Activated CD4-positive, alpha-beta T cell treated with anti-CD3 and anti-CD28 coated beads, Interleukin-2, amount 10 ng/mL, durations not matched to agents 7 days and 5 days (primary cell): Measurements from ENCODE around the gene GBP6. TPM values are rescaled to one million over a fixed set of nuclear protein-coding genes. Genes with fewer than 3 reads are reported as not detected.
"Not testable (repeated sequence)": the region's sequence is repeated elsewhere in the genome, so short reads cannot be mapped to it uniquely, and the experiment has no call there.

Experiments
- CTCF ChIA-PET: fragments of 350-600 bp; sonication (Branson Sonifier 250); formaldehyde crosslinking; loops from one replicate; lab custom pipeline; 2021; ENCODE audit warnings: antibody characterized with exemption; lab: Charles Lee
- POLR2A ChIA-PET: fragments of 350-600 bp; sonication (Branson Sonifier 250); formaldehyde crosslinking; loops from one replicate; lab custom pipeline; 2021; ENCODE audit warnings: antibody characterized with exemption; lab: Charles Lee
- DNase-seq: peaks from one replicate; pipeline ENCODE4 v3.0.0-alpha.2; 2020
- H3K27ac Mint-ChIP-seq: one replicate; pipeline ENCODE4 v1.8.0; 2021; ENCODE audit warnings: mild to moderate bottlenecking, moderate library complexity, mixed read lengths
- H3K27me3 Mint-ChIP-seq: one replicate; pipeline ENCODE4 v1.8.0; 2021; ENCODE audit warnings: mixed read lengths
- H3K36me3 Mint-ChIP-seq: one replicate; pipeline ENCODE4 v1.8.0; 2021; ENCODE audit warnings: low read depth, mixed read lengths
- H3K4me1 Mint-ChIP-seq: one replicate; pipeline ENCODE4 v1.8.0; 2021; ENCODE audit warnings: mixed read lengths
- H3K4me3 Mint-ChIP-seq: one replicate; pipeline ENCODE4 v1.8.0; 2021; ENCODE audit warnings: mild to moderate bottlenecking, moderate library complexity, mixed read lengths
- H3K9me3 Mint-ChIP-seq: one replicate; pipeline ENCODE4 v1.8.0; 2021; ENCODE audit warnings: mixed read lengths
- total RNA-seq, 2 experiments: library from RNA; stranded (reverse); gene quantifications; one replicate each; pipeline ENCODE4 v1.2.3, GENCODE V29; 2021

The GBP6 gene
- total RNA-seq, 2 experiments from 2014 or later: 0.27 to 0.31 TPM

- Mint-ChIP-seq H3K27me3 (peaks cover 4% of the 10 kb centered on the region), H3K9me3 (peaks cover 7% of the 10 kb centered on the region), H3K27ac (no peak overlapping the region), H3K4me1 (peaks cover 3% of the 10 kb centered on the region), H3K4me3 (no peak overlapping the region), H3K36me3 (peaks cover 2% of the 10 kb centered on the region)
- CTCF ChIA-PET: no interaction called here
- DNase-seq: no peak
- POLR2A ChIA-PET: interaction anchor here (0.6 kb wide), 1 partner anchor 370 kb away, joined by 3 read pairs; no protein-coding TSS in a partner anchor
These were observed 14.1 kb downstream of the GBP6 start for GRCh38 chr1:89378001-89378400.

GRCh38 chr1:89381618-89382017 lies 17.8 kb downstream of the GBP6 start:
- Mint-ChIP-seq H3K4me3 (no peak overlapping the region), H3K27ac (no peak overlapping the region), H3K9me3 (peaks cover 6% of the 10 kb centered on the region), H3K27me3 (peaks cover 5% of the 10 kb centered on the region), H3K4me1 (peaks cover 3% of the 10 kb centered on the region), H3K36me3 (no peaks in the 10 kb centered on the region)
- ChIA-PET CTCF (no interaction called here), POLR2A (no interaction called here)
- no peak for DNase-seq

GRCh38 chr1:89382479-89382878 lies 18.6 kb downstream of the GBP6 start:
- Mint-ChIP-seq H3K27ac (no peak overlapping the region), H3K4me1 (peaks cover 3% of the 10 kb centered on the region), H3K36me3 (no peaks in the 10 kb centered on the region), H3K9me3 (peaks cover 6% of the 10 kb centered on the region), H3K4me3 (no peak overlapping the region), H3K27me3 (peaks cover 2% of the 10 kb centered on the region)
- DNase-seq: no peak
- ChIA-PET POLR2A (no interaction called here), CTCF (interaction anchor here (1.0 kb wide), 1 partner anchor 184 kb away, joined by 3 read pairs; the partner anchor contains the start of gene GBP4)

- Mint-ChIP-seq H3K27ac (no peak overlapping the region), H3K27me3 (peaks cover 2% of the 10 kb centered on the region), H3K4me1 (peaks cover 3% of the 10 kb centered on the region), H3K36me3 (no peaks in the 10 kb centered on the region), H3K4me3 (no peak overlapping the region), H3K9me3 (peaks cover 9% of the 10 kb centered on the region)
- no peak for DNase-seq
- ChIA-PET CTCF (interaction anchor here (1.0 kb wide), 1 partner anchor 184 kb away, joined by 3 read pairs; the partner anchor contains the start of gene GBP4), POLR2A (no interaction called here)
These were observed 19.3 kb downstream of the GBP6 start for GRCh38 chr1:89383185-89383584.

- H3K27me3 Mint-ChIP-seq: peaks cover 2% of the 10 kb centered on the region
These were observed 26.8 kb downstream of the GBP6 start for GRCh38 chr1:89390707-89391106.

GRCh38 chr1:89391686-89392085 lies 27.8 kb downstream of the GBP6 start:
- CTCF ChIA-PET: interaction anchor here (0.6 to 0.8 kb wide), 2 partner anchors 117 to 229 kb away, joined by 3 read pairs; no protein-coding TSS in a partner anchor
- POLR2A ChIA-PET: no interaction called here
- no peak overlapping the region for H3K27ac Mint-ChIP-seq

More at GRCh38 chr1:89390707-89391106, 26.8 kb downstream of the GBP6 start:
- CTCF ChIA-PET: interaction anchor here (0.8 kb wide), 1 partner anchor 228 kb away, joined by 3 read pairs; no protein-coding TSS in a partner anchor
- peaks cover 2% of the 10 kb centered on the region for H3K36me3 Mint-ChIP-seq
- peaks cover 20% of the 10 kb centered on the region for H3K9me3 Mint-ChIP-seq
- no peak for DNase-seq
- H3K27ac Mint-ChIP-seq: no peak overlapping the region
- POLR2A ChIA-PET: no interaction called here
- H3K4me3 Mint-ChIP-seq: no peak overlapping the region
- H3K4me1 Mint-ChIP-seq: no peaks in the 10 kb centered on the region

GRCh38 chr1:89394851-89395250 lies 31.0 kb downstream of the GBP6 start:
- peaks cover 15% of the 10 kb centered on the region for H3K27me3 Mint-ChIP-seq
- DNase-seq: no peak
- H3K36me3 Mint-ChIP-seq: peaks cover 2% of the 10 kb centered on the region
- POLR2A ChIA-PET: no interaction called here
- H3K4me3 Mint-ChIP-seq: no peak overlapping the region
- H3K27ac Mint-ChIP-seq: no peak overlapping the region
- H3K4me1 Mint-ChIP-seq: no peaks in the 10 kb centered on the region
- peaks cover 28% of the 10 kb centered on the region for H3K9me3 Mint-ChIP-seq
- CTCF ChIA-PET: no interaction called here

More at GRCh38 chr1:89391686-89392085, 27.8 kb downstream of the GBP6 start:
- no peak for DNase-seq
- Mint-ChIP-seq H3K4me3 (no peak overlapping the region), H3K36me3 (peaks cover 2% of the 10 kb centered on the region), H3K9me3 (peaks cover 23% of the 10 kb centered on the region), H3K27me3 (peaks cover 2% of the 10 kb centered on the region), H3K4me1 (no peaks in the 10 kb centered on the region)

- Mint-ChIP-seq H3K9me3 (peaks cover 27% of the 10 kb centered on the region), H3K36me3 (peaks cover 2% of the 10 kb centered on the region), H3K4me3 (no peak overlapping the region), H3K27ac (no peak overlapping the region), H3K4me1 (no peaks in the 10 kb centered on the region), H3K27me3 (peaks cover 22% of the 10 kb centered on the region)
- no peak for DNase-seq
- POLR2A ChIA-PET: no interaction called here
- CTCF ChIA-PET: no interaction called here
These were observed 33.0 kb downstream of the GBP6 start for GRCh38 chr1:89396902-89397301.

GRCh38 chr1:89405275-89405929 lies 41.5 kb downstream of the GBP6 start:
- peaks cover 33% of the 10 kb centered on the region for H3K4me1 Mint-ChIP-seq
- no peak overlapping the region for H3K27ac Mint-ChIP-seq
- CTCF ChIA-PET: interaction anchor here (0.6 kb wide), 2 partner anchors 165 to 614 kb away, joined by 3 to 4 read pairs; no protein-coding TSS in a partner anchor
- POLR2A ChIA-PET: no interaction called here
- H3K9me3 Mint-ChIP-seq: peaks cover 1% of the 10 kb centered on the region
- DNase-seq: no peak
- H3K27me3 Mint-ChIP-seq: peaks cover 13% of the 10 kb centered on the region
- H3K36me3 Mint-ChIP-seq: no peaks in the 10 kb centered on the region
- H3K4me3 Mint-ChIP-seq: no peak overlapping the region

GRCh38 chr1:89407360-89407759 lies 43.5 kb downstream of the GBP6 start:
- Mint-ChIP-seq H3K36me3 (peaks cover 8% of the 10 kb centered on the region), H3K4me1 (peaks cover 37% of the 10 kb centered on the region), H3K4me3 (peak overlapping the region; percentile 78), H3K27ac (peak overlapping the region; percentile 87), H3K9me3 (peaks cover 1% of the 10 kb centered on the region), H3K27me3 (peaks cover 8% of the 10 kb centered on the region)
- CTCF ChIA-PET: interaction anchor here (1.2 kb wide), 2 partner anchors 44 to 355 kb away, joined by 3 read pairs; partner anchors contain the start of gene GBP6
- POLR2A ChIA-PET: no interaction called here
- peak; percentile 10 for DNase-seq

GRCh38 chr1:89407768-89408167 lies 43.9 kb downstream of the GBP6 start:
- peaks cover 37% of the 10 kb centered on the region for H3K4me1 Mint-ChIP-seq
- CTCF ChIA-PET: interaction anchor here (1.2 kb wide), 2 partner anchors 44 to 355 kb away, joined by 3 read pairs; partner anchors contain the start of gene GBP6
- H3K27me3 Mint-ChIP-seq, POLR2A ChIA-PET, DNase-seq, H3K9me3 Mint-ChIP-seq, H3K36me3 Mint-ChIP-seq: not testable (repeated sequence)
- H3K4me3 Mint-ChIP-seq: peak overlapping the region; percentile 78
- peak overlapping the region; percentile 87 for H3K27ac Mint-ChIP-seq

- no peak for DNase-seq
- Mint-ChIP-seq H3K4me1 (no peaks in the 10 kb centered on the region), H3K36me3 (peaks cover 11% of the 10 kb centered on the region), H3K4me3 (no peak overlapping the region), H3K27me3 (peaks cover 2% of the 10 kb centered on the region), H3K9me3 (no peaks in the 10 kb centered on the region), H3K27ac (no peak overlapping the region)
- POLR2A ChIA-PET: no interaction called here
- CTCF ChIA-PET: no interaction called here
These were observed 61.2 kb downstream of the GBP6 start for GRCh38 chr1:89425056-89425455.

GRCh38 chr1:89429062-89429461 lies 65.2 kb downstream of the GBP6 start:
- no peaks in the 10 kb centered on the region for H3K4me1 Mint-ChIP-seq
- no peaks in the 10 kb centered on the region for H3K36me3 Mint-ChIP-seq
- no peak overlapping the region for H3K4me3 Mint-ChIP-seq
- no peak overlapping the region for H3K27ac Mint-ChIP-seq
- no peaks in the 10 kb centered on the region for H3K9me3 Mint-ChIP-seq
- DNase-seq: no peak
- ChIA-PET POLR2A (no interaction called here), CTCF (no interaction called here)
- peaks cover 3% of the 10 kb centered on the region for H3K27me3 Mint-ChIP-seq
